AG10803 (cell line): ENCODE data around the gene NDST4.
A peak's percentile ranks its signal among the peaks of the same experiment; 100 is the strongest.
"Not testable (repeated sequence)": the region's sequence is repeated elsewhere in the genome, so short reads cannot be mapped to it uniquely, and the experiment has no call there.

Source experiments
- DNase-seq: peaks from one replicate; pipeline ENCODE4 v3.0.0; 2010; ENCODE audit warnings: low read depth
- H3K4me3 ChIP-seq: 2 replicates; pipeline ENCODE4 v1.5.1; 2011; ENCODE audit warnings: mild to moderate bottlenecking, low read length, control low read depth
- CTCF ChIP-seq: conservative IDR thresholded peaks from 2 replicates; pipeline ENCODE4 v1.5.1; 2011; ENCODE audit warnings: mild to moderate bottlenecking, low read length, control low read depth, inconsistent platforms

Gene NDST4

DNA sequence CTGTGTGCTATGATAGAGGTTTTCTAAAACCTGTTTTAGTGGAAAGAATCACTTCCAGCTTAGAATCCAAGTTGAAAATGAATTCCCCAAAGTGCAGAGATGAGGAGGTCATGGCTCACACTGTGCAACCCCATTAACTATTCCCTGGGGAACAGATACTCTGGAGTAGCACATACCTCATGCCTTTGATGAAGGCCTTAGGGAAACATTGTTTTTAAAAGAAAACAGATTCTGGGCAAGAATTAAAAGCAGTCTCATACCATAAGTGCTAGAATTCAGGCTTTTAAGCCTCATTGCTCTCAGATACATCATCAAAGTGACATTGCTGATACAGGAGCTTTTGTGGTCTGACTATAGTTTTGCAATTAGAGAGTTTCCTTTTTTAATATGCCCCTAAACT lies 115.1 kb downstream of the NDST4 start:
- no peak for TF ChIP-seq CTCF
- no peak for DNase-seq
- no peak overlapping the region for H3K4me3 ChIP-seq

GRCh38 chr4:114997576-114998247 lies 115.7 kb downstream of the NDST4 start:
- TF ChIP-seq CTCF: no peak

GRCh38 chr4:114986133-114986532 lies 127.3 kb downstream of the NDST4 start:
- no peak overlapping the region for H3K4me3 ChIP-seq
- DNase-seq: no peak
- no peak for TF ChIP-seq CTCF

More at GRCh38 chr4:114997576-114998247, 115.7 kb downstream of the NDST4 start:
- no peak for DNase-seq
- H3K4me3 ChIP-seq: no peak overlapping the region

GRCh38 chr4:114980932-114981708 lies 132.3 kb downstream of the NDST4 start:
- no peak for TF ChIP-seq CTCF
- H3K4me3 ChIP-seq: no peak overlapping the region
- DNase-seq: peak; percentile 0

DNA sequence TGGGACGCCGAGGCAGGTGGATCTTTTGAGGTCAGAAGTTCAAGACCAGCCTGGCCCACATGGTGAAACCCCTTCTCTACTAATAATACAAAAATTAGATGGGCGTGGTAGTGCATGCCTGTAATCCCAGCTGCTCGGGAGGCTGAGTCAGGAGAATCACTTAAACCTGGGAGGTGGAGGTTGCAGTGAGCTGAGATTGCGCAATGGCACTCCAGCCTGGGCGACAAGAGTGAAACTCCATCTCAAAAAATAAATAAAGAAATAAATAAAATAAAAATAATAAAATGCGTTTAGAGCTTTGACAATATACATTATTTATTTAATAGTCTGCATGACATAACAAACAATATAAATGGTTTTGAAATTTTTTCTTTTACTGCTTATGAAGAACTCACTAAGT lies 133.0 kb downstream of the NDST4 start:
- not testable (repeated sequence) for H3K4me3 ChIP-seq, DNase-seq

DNA sequence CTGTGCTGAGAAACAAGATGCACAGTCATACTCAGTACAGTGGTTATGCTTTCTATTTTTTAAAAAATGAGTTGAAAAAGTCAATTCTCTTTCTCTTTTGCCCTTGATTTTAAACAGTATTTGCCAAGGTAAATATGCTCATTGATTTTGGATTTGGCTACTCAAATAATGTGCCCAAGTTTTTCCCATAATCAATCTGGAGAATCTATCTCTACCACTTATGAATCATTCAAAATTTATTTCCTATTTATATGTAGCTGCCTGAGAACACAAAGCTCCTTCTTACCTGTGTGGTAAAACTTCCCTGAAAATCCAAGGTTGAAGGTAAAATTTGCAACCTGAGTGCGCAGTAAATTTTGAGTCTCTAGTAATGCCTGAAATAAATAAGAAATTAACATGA lies 136.5 kb downstream of the NDST4 start:
- no peak for TF ChIP-seq CTCF
- no peak overlapping the region for H3K4me3 ChIP-seq
- no peak for DNase-seq

DNA sequence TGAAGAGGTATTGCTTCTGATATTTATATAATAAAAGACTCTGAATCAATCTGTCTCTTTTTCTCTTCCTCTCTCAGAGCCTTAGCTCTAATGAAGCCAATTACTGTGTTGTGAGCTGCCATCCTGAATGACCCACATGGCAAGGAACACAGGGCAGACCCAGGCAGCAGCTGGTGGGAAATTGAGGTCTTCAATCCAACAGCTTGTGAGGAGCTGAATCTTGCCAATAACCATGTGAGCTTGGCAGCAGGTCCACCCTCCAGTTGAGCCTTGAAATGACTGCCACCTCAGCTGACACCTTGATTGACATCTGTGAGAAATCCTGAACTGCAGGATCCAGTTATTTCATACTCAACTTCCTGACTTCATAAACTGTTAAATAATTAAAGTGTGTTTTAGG lies 149.4 kb downstream of the NDST4 start:
- no peak for DNase-seq
- no peak for TF ChIP-seq CTCF
- H3K4me3 ChIP-seq: no peak overlapping the region
